ENCODE data around the gene IL1RL1.

IL1RL1 gene

GRCh38 chr2:102376052-102376591 is 64.8 kb downstream of the IL1RL1 start:
- Histone ChIP-seq H3K36me3 (ENCODE audit: control insufficient read depth, insufficient read depth, low read length) (no peaks in the 10 kb centered on the region), H3K27me3 (ENCODE audit: control insufficient read depth, insufficient read depth, low read length) (no peaks in the 10 kb centered on the region; the same call in 1 of the 2 replicates), H3K9ac (ENCODE audit: low read length) (no peak overlapping the region), H3K27ac (ENCODE audit: low read depth, low read length) (no peak overlapping the region), H3K4me3 (ENCODE audit: low read depth, low read length) (no peak overlapping the region), H3K9me3 (ENCODE audit: control insufficient read depth, insufficient read depth, low read depth, low read length) (peaks cover 15% of the 10 kb centered on the region; the same call in 1 of the 2 replicates), H3K4me1 (ENCODE audit: control insufficient read depth, insufficient read depth, low read length) (no peaks in the 10 kb centered on the region)

GRCh38 chr2:102383722-102384121 is 72.4 kb downstream of the IL1RL1 start:
- Histone ChIP-seq H3K27me3 (ENCODE audit: control insufficient read depth, insufficient read depth, low read length) (no peaks in the 10 kb centered on the region), H3K4me3 (ENCODE audit: low read depth, low read length) (no peak overlapping the region), H3K27ac (ENCODE audit: low read depth, low read length) (no peak overlapping the region), H3K9me3 (ENCODE audit: control insufficient read depth, insufficient read depth, low read depth, low read length) (peaks cover 17% of the 10 kb centered on the region), H3K9ac (ENCODE audit: low read length) (no peak overlapping the region), H3K4me1 (ENCODE audit: control insufficient read depth, insufficient read depth, low read length) (no peaks in the 10 kb centered on the region), H3K36me3 (ENCODE audit: control insufficient read depth, insufficient read depth, low read length) (no peaks in the 10 kb centered on the region)

- Histone ChIP-seq H3K9me3 (ENCODE audit: control insufficient read depth, insufficient read depth, low read depth, low read length) (peaks cover 14% of the 10 kb centered on the region), H3K27ac (ENCODE audit: low read depth, low read length) (no peak overlapping the region), H3K4me1 (ENCODE audit: control insufficient read depth, insufficient read depth, low read length) (no peaks in the 10 kb centered on the region), H3K36me3 (ENCODE audit: control insufficient read depth, insufficient read depth, low read length) (no peaks in the 10 kb centered on the region), H3K9ac (ENCODE audit: low read length) (no peak overlapping the region), H3K27me3 (ENCODE audit: control insufficient read depth, insufficient read depth, low read length) (no peaks in the 10 kb centered on the region), H3K4me3 (ENCODE audit: low read depth, low read length) (no peak overlapping the region)
These were observed 74.2 kb downstream of the IL1RL1 start for GRCh38 chr2:102385522-102385921.

GRCh38 chr2:102386004-102386403 is 74.6 kb downstream of the IL1RL1 start:
- H3K27me3 ChIP-seq (ENCODE audit: control insufficient read depth, insufficient read depth, low read length): no peaks in the 10 kb centered on the region
- H3K36me3 ChIP-seq (ENCODE audit: control insufficient read depth, insufficient read depth, low read length): no peaks in the 10 kb centered on the region
- H3K9ac ChIP-seq (ENCODE audit: low read length): no peak overlapping the region
- no peak overlapping the region for H3K4me3 ChIP-seq (ENCODE audit: low read depth, low read length)
- H3K27ac ChIP-seq (ENCODE audit: low read depth, low read length): no peak overlapping the region
- no peaks in the 10 kb centered on the region for H3K4me1 ChIP-seq (ENCODE audit: control insufficient read depth, insufficient read depth, low read length)
- peaks cover 12% of the 10 kb centered on the region for H3K9me3 ChIP-seq (ENCODE audit: control insufficient read depth, insufficient read depth, low read depth, low read length)

GRCh38 chr2:102386867-102387541 is 75.6 kb downstream of the IL1RL1 start:
- Histone ChIP-seq H3K27me3 (ENCODE audit: control insufficient read depth, insufficient read depth, low read length) (no peaks in the 10 kb centered on the region), H3K4me3 (ENCODE audit: low read depth, low read length) (no peak overlapping the region)

GRCh38 chr2:102387763-102388546 is 76.6 kb downstream of the IL1RL1 start:
- no peaks in the 10 kb centered on the region for H3K36me3 ChIP-seq (ENCODE audit: control insufficient read depth, insufficient read depth, low read length)
- no peak overlapping the region for H3K27ac ChIP-seq (ENCODE audit: low read depth, low read length)
- H3K4me1 ChIP-seq (ENCODE audit: control insufficient read depth, insufficient read depth, low read length): no peaks in the 10 kb centered on the region
- H3K9me3 ChIP-seq (ENCODE audit: control insufficient read depth, insufficient read depth, low read depth, low read length): peaks cover 12% of the 10 kb centered on the region
- no peak overlapping the region for H3K4me3 ChIP-seq (ENCODE audit: low read depth, low read length)
- H3K9ac ChIP-seq (ENCODE audit: low read length): no peak overlapping the region
- no peaks in the 10 kb centered on the region for H3K27me3 ChIP-seq (ENCODE audit: control insufficient read depth, insufficient read depth, low read length)

More at GRCh38 chr2:102386867-102387541, 75.6 kb downstream of the IL1RL1 start:
- no peaks in the 10 kb centered on the region for H3K4me1 ChIP-seq (ENCODE audit: control insufficient read depth, insufficient read depth, low read length)
- peaks cover 12% of the 10 kb centered on the region for H3K9me3 ChIP-seq (ENCODE audit: control insufficient read depth, insufficient read depth, low read depth, low read length)
- no peak overlapping the region for H3K27ac ChIP-seq (ENCODE audit: low read depth, low read length)
- no peaks in the 10 kb centered on the region for H3K36me3 ChIP-seq (ENCODE audit: control insufficient read depth, insufficient read depth, low read length)
- H3K9ac ChIP-seq (ENCODE audit: low read length): no peak overlapping the region

- Histone ChIP-seq H3K27me3 (ENCODE audit: control insufficient read depth, insufficient read depth, low read length) (no peaks in the 10 kb centered on the region), H3K9ac (ENCODE audit: low read length) (no peak overlapping the region)
These were observed 80.2 kb downstream of the IL1RL1 start for GRCh38 chr2:102391565-102391964.

GRCh38 chr2:102392096-102392495 is 80.7 kb downstream of the IL1RL1 start:
- no peaks in the 10 kb centered on the region for H3K27me3 ChIP-seq (ENCODE audit: control insufficient read depth, insufficient read depth, low read length)
- no peaks in the 10 kb centered on the region for H3K9me3 ChIP-seq (ENCODE audit: control insufficient read depth, insufficient read depth, low read depth, low read length)
- no peak overlapping the region for H3K4me3 ChIP-seq (ENCODE audit: low read depth, low read length)
- H3K27ac ChIP-seq (ENCODE audit: low read depth, low read length): no peak overlapping the region
- no peak overlapping the region for H3K9ac ChIP-seq (ENCODE audit: low read length)
- H3K4me1 ChIP-seq (ENCODE audit: control insufficient read depth, insufficient read depth, low read length): no peaks in the 10 kb centered on the region
- H3K36me3 ChIP-seq (ENCODE audit: control insufficient read depth, insufficient read depth, low read length): no peaks in the 10 kb centered on the region

More at GRCh38 chr2:102391565-102391964, 80.2 kb downstream of the IL1RL1 start:
- Histone ChIP-seq H3K9me3 (ENCODE audit: control insufficient read depth, insufficient read depth, low read depth, low read length) (no peaks in the 10 kb centered on the region), H3K27ac (ENCODE audit: low read depth, low read length) (no peak overlapping the region), H3K36me3 (ENCODE audit: control insufficient read depth, insufficient read depth, low read length) (no peaks in the 10 kb centered on the region), H3K4me1 (ENCODE audit: control insufficient read depth, insufficient read depth, low read length) (no peaks in the 10 kb centered on the region), H3K4me3 (ENCODE audit: low read depth, low read length) (no peak overlapping the region)

- Histone ChIP-seq H3K27me3 (ENCODE audit: control insufficient read depth, insufficient read depth, low read length) (no peaks in the 10 kb centered on the region), H3K9ac (ENCODE audit: low read length) (no peak overlapping the region), H3K4me1 (ENCODE audit: control insufficient read depth, insufficient read depth, low read length) (no peaks in the 10 kb centered on the region), H3K9me3 (ENCODE audit: control insufficient read depth, insufficient read depth, low read depth, low read length) (no peaks in the 10 kb centered on the region), H3K27ac (ENCODE audit: low read depth, low read length) (no peak overlapping the region), H3K4me3 (ENCODE audit: low read depth, low read length) (no peak overlapping the region), H3K36me3 (ENCODE audit: control insufficient read depth, insufficient read depth, low read length) (no peaks in the 10 kb centered on the region)
These were observed 81.6 kb downstream of the IL1RL1 start for GRCh38 chr2:102392942-102393341.

- no peak overlapping the region for H3K27ac ChIP-seq (ENCODE audit: low read depth, low read length)
- H3K9ac ChIP-seq (ENCODE audit: low read length): no peak overlapping the region
- no peak overlapping the region for H3K4me3 ChIP-seq (ENCODE audit: low read depth, low read length)
- no peaks in the 10 kb centered on the region for H3K9me3 ChIP-seq (ENCODE audit: control insufficient read depth, insufficient read depth, low read depth, low read length)
- no peaks in the 10 kb centered on the region for H3K36me3 ChIP-seq (ENCODE audit: control insufficient read depth, insufficient read depth, low read length)
- H3K4me1 ChIP-seq (ENCODE audit: control insufficient read depth, insufficient read depth, low read length): no peaks in the 10 kb centered on the region
- no peaks in the 10 kb centered on the region for H3K27me3 ChIP-seq (ENCODE audit: control insufficient read depth, insufficient read depth, low read length)
These were observed 84.6 kb downstream of the IL1RL1 start for GRCh38 chr2:102396012-102396411.

- H3K9ac ChIP-seq (ENCODE audit: low read length): no peak overlapping the region
- no peaks in the 10 kb centered on the region for H3K4me1 ChIP-seq (ENCODE audit: control insufficient read depth, insufficient read depth, low read length)
- no peaks in the 10 kb centered on the region for H3K9me3 ChIP-seq (ENCODE audit: control insufficient read depth, insufficient read depth, low read depth, low read length)
- no peaks in the 10 kb centered on the region for H3K36me3 ChIP-seq (ENCODE audit: control insufficient read depth, insufficient read depth, low read length)
- H3K4me3 ChIP-seq (ENCODE audit: low read depth, low read length): no peak overlapping the region
- no peaks in the 10 kb centered on the region for H3K27me3 ChIP-seq (ENCODE audit: control insufficient read depth, insufficient read depth, low read length)
- H3K27ac ChIP-seq (ENCODE audit: low read depth, low read length): no peak overlapping the region
These were observed 85.8 kb downstream of the IL1RL1 start for GRCh38 chr2:102397209-102397608.

Data from HUES6 (cell line).